CD4-positive, alpha-beta T cell (primary cell): ENCODE measurements around the gene ELMO1. TPM values are rescaled to one million over a fixed set of nuclear protein-coding genes. Genes with fewer than 3 reads are reported as not detected.

Source experiments
- ATAC-seq: fragments of 200-7000 bp; cut with Tn5 transposase; one replicate; pipeline ENCODE4 v1.10.0; 2022; ENCODE audit warnings: mild to moderate bottlenecking; ENCODE audit not compliant: poor library complexity
- CTCF ChIA-PET: fragments of 350-600 bp; sonication (Branson Sonifier 250); formaldehyde crosslinking; loops from one replicate; lab custom pipeline; 2021; ENCODE audit warnings: antibody characterized with exemption, inconsistent platforms; lab: Charles Lee
- POLR2A ChIA-PET: fragments of 350-600 bp; sonication (Branson Sonifier 250); formaldehyde crosslinking; loops from one replicate; lab custom pipeline; 2021; ENCODE audit warnings: antibody characterized with exemption, inconsistent platforms; lab: Charles Lee
- DNase-seq, 14 experiments: peaks; one replicate each; pipeline ENCODE4 v3.0.0-alpha.2; 2013 to 2020; ENCODE audit warnings: mixed read lengths in 2 of 14
- H3K27ac ChIP-seq, 2 donors: one replicate each; pipeline versions ENCODE4 v1.5.1 to v1.7.0; 2013; ENCODE audit warnings: low read length in 2 of 2, low read depth in 1 of 2, mild to moderate bottlenecking in 1 of 2
- H3K27me3 ChIP-seq, 2 experiments: 1 replicate in 1 of 2; 2 replicates in 1 of 2; pipeline versions ENCODE4 v1.6.1 to v1.7.0; 2013; ENCODE audit warnings: low read length in 2 of 2, control low read depth in 1 of 2, mild to moderate bottlenecking in 1 of 2, moderate library complexity in 1 of 2; ENCODE audit not compliant: insufficient read depth in 2 of 2, control insufficient read depth in 1 of 2
- H3K36me3 ChIP-seq: one replicate; pipeline ENCODE4 v1.6.1; 2013; ENCODE audit warnings: low read length, control low read depth; ENCODE audit not compliant: insufficient read depth
- H3K4me1 ChIP-seq: one replicate; pipeline ENCODE4 v1.6.1; 2013; ENCODE audit warnings: low read length, control low read depth; ENCODE audit not compliant: insufficient read depth
- H3K4me3 ChIP-seq: one replicate; pipeline ENCODE4 v1.5.1; 2013; ENCODE audit warnings: mild to moderate bottlenecking, low read length, moderate library complexity
- H3K9me3 ChIP-seq, 2 experiments: 1 replicate in 1 of 2; 2 replicates in 1 of 2; pipeline versions ENCODE4 v1.6.1 to v1.7.0; 2013; ENCODE audit warnings: low read length in 2 of 2, mild to moderate bottlenecking in 2 of 2, control low read depth in 1 of 2, moderate library complexity in 1 of 2; ENCODE audit not compliant: control insufficient read depth in 1 of 2, insufficient read depth in 1 of 2
- H3K27ac Mint-ChIP-seq: one replicate; pipeline ENCODE4 v1.8.0; 2020; ENCODE audit warnings: mixed read lengths
- H3K27me3 Mint-ChIP-seq: one replicate; pipeline ENCODE4 v1.8.0; 2021; ENCODE audit warnings: mixed read lengths
- H3K36me3 Mint-ChIP-seq: one replicate; pipeline ENCODE4 v1.8.0; 2021; ENCODE audit warnings: low read depth, mixed read lengths
- H3K4me1 Mint-ChIP-seq: one replicate; pipeline ENCODE4 v1.8.0; 2021; ENCODE audit warnings: low read depth, mixed read lengths
- H3K4me3 Mint-ChIP-seq: one replicate; pipeline ENCODE4 v1.8.0; 2020; ENCODE audit warnings: mild to moderate bottlenecking, mixed read lengths
- H3K9me3 Mint-ChIP-seq: one replicate; pipeline ENCODE4 v1.8.0; 2020; ENCODE audit warnings: mixed read lengths
- CTCF ChIP-seq: fragments of 200-600 bp; IDR thresholded peaks from one replicate; pipeline ENCODE4 v1.8.0; 2022; ENCODE audit warnings: antibody characterized with exemption, mild to moderate bottlenecking
- intact Hi-C, 2 experiments: fragments of 100-400 bp; cut with DNase I in 1 of 2; cut with micrococcal nuclease in 1 of 2; formaldehyde crosslinking; loops; one replicate each; pipeline versions ENCODE4 v1.15.1 to v1.9.0; 2023 to 2025; cut with DNase I, micrococcal nuclease
- total RNA-seq, 174 experiments: library from RNA in 2 of 174; stranded (reverse) in 2 of 174; gene quantifications; one replicate each; pipeline ENCODE4 v1.2.3 and lab custom pipeline; 2021 to 2026

Gene ELMO1
- total RNA-seq, 2 experiments from 2014 or later, result 117 to 120 TPM

GRCh38 chr7:37295401-37295800 is 153.3 kb downstream of the ELMO1 start:
- ATAC-seq (no peak), DNase-seq (no peak)
- Histone ChIP-seq H3K27ac (no peak overlapping the region), H3K36me3 (peaks cover 3% of the 10 kb centered on the region), H3K9me3 (no peaks in the 10 kb centered on the region), H3K27me3 (no peaks in the 10 kb centered on the region), H3K4me3 (no peak overlapping the region), H3K4me1 (no peaks in the 10 kb centered on the region)
- Mint-ChIP-seq H3K9me3 (peaks cover 2% of the 10 kb centered on the region), H3K4me1 (peaks cover 24% of the 10 kb centered on the region), H3K27me3 (no peaks in the 10 kb centered on the region), H3K4me3 (no peak overlapping the region), H3K36me3 (peaks cover 20% of the 10 kb centered on the region), H3K27ac (peak overlapping the region; percentile 73)
- intact Hi-C loops, result no loop called here
- CTCF ChIA-PET, result interaction anchor here (1.3 kb wide), 1 partner anchor 11 kb away, joined by 3 read pairs; no protein-coding TSS in a partner anchor
- POLR2A ChIA-PET, result no interaction called here
- TF ChIP-seq CTCF, result no peak

GRCh38 chr7:37290731-37291130 is 157.9 kb downstream of the ELMO1 start:
- POLR2A ChIA-PET, result interaction anchor here (0.6 to 0.7 kb wide), 2 partner anchors 61 to 328 kb away, joined by 3 read pairs; no protein-coding TSS in a partner anchor
- Histone ChIP-seq H3K36me3 (no peaks in the 10 kb centered on the region), H3K4me3 (no peak overlapping the region), H3K4me1 (peaks cover 11% of the 10 kb centered on the region), H3K9me3 (no peaks in the 10 kb centered on the region), H3K27ac (no peak overlapping the region), H3K27me3 (no peaks in the 10 kb centered on the region)
- intact Hi-C loops, result no loop called here
- H3K9me3 Mint-ChIP-seq, result no peaks in the 10 kb centered on the region
- DNase-seq (no peak), ATAC-seq (no peak)
- peaks cover 11% of the 10 kb centered on the region for H3K36me3 Mint-ChIP-seq
- peak; percentile 15 for TF ChIP-seq CTCF
- peaks cover 52% of the 10 kb centered on the region for H3K4me1 Mint-ChIP-seq
- peak overlapping the region; percentile 45 for H3K27ac Mint-ChIP-seq
- CTCF ChIA-PET, result interaction anchor here (0.7 to 1.3 kb wide), 5 partner anchors 15 to 157 kb away, joined by 3 read pairs; no protein-coding TSS in a partner anchor
- H3K4me3 Mint-ChIP-seq, result no peak overlapping the region
- H3K27me3 Mint-ChIP-seq, result no peaks in the 10 kb centered on the region

- DNase-seq, result no peak
- no peak for ATAC-seq
- Mint-ChIP-seq H3K4me1 (peaks cover 57% of the 10 kb centered on the region), H3K27me3 (no peaks in the 10 kb centered on the region), H3K4me3 (no peak overlapping the region), H3K27ac (peak overlapping the region; percentile 75), H3K36me3 (peaks cover 11% of the 10 kb centered on the region), H3K9me3 (no peaks in the 10 kb centered on the region)
- H3K9me3 ChIP-seq, result no peaks in the 10 kb centered on the region
- intact Hi-C loops, result loop anchor here (2.0 to 5.0 kb wide), 3 partner anchors 13 to 203 kb away; partner anchors contain the start of gene ELMO1 (in 1 of the 2)
- ChIA-PET CTCF (interaction anchor here (1.0 to 2.1 kb wide), 4 partner anchors 14 to 222 kb away, joined by 3 to 4 read pairs (median 3); no protein-coding TSS in a partner anchor), POLR2A (interaction anchor here (1.0 to 1.4 kb wide), 2 partner anchors 26 to 159 kb away, joined by 3 to 4 read pairs; no protein-coding TSS in a partner anchor)
- H3K4me1 ChIP-seq, result peaks cover 17% of the 10 kb centered on the region
- H3K36me3 ChIP-seq, result no peaks in the 10 kb centered on the region
- no peak for TF ChIP-seq CTCF
- no peak overlapping the region for H3K27ac ChIP-seq
- no peaks in the 10 kb centered on the region for H3K27me3 ChIP-seq
- H3K4me3 ChIP-seq, result no peak overlapping the region
These were observed 158.9 kb downstream of the ELMO1 start for GRCh38 chr7:37289781-37290180.
